ENCODE measurements around the gene IRF2BP1.
"Not testable (repeated sequence)": the region's sequence is repeated elsewhere in the genome, so short reads cannot be mapped to it uniquely, and the experiment has no call there.

IRF2BP1 gene

DNA sequence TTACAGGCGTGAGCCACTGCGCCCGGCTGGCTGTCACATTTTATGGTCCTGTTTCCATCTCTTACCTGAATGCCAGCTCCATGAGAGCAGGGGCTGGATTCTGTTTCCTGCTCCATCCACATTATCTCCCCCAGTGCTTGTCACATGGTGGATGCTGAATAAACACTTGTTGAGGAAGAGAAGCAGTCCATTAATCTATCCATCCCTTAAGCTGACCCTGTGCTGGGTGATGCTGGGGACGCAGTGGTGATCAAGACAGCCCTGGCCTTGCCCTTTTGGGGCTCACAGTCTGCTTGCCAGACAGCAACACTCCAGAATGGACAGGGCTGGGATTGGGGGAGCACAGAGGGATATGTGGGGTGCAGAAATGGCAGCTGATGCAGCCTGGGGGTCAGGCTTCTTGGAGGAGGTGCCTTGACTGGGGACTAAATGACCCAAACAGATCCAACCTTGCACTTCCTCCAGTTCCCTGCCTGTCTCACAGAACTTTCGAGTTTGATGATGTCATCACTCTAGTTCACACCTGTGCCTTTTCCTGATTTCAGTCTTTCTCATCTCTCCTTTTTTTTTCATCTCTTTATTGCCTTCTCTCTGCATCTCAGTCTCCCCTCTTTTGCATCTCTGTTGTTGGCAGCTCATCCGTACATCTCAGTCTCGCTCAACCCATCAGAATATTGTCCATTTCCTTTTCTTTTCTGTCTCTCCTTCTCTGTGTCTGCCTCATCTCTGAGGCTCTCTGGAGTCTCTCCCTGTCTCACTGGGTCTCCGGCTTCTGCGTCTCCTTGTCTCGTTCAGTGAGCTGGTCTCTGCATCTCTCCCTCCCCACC is 4.6 kb downstream of the IRF2BP1 start:
- H3K4me1 ChIP-seq (ENCODE audit: insufficient read depth, low read length), result peaks cover 23% of the 10 kb centered on the region
- no peak overlapping the region for H3K9ac ChIP-seq (ENCODE audit: low read depth, low read length)
- no peaks in the 10 kb centered on the region for H3K9me3 ChIP-seq (ENCODE audit: control insufficient read depth, insufficient read depth, low read length)
- no peaks in the 10 kb centered on the region for H3K36me3 ChIP-seq (ENCODE audit: insufficient read depth, low read length)

DNA sequence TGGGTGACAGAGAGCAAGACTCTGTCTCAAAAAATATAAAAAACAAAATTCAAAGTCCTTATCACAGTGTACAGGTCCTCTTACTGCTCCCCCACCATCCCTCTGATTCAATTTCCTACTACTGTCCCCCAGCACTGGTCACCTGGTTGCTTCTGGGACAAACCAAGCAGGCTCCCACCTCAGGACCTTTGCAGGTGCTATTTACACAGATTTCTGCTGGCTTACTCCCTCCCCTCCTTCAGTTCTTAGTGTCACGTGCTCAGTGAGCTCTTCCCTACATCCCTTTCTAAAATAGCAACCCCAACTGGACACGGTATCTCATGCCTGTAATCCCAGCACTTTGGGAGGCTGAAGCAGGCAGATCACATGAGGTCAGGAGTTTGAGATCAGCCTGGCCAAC is 6.0 kb downstream of the IRF2BP1 start:
- Histone ChIP-seq H3K36me3 (ENCODE audit: insufficient read depth, low read length) (no peaks in the 10 kb centered on the region), H3K4me1 (ENCODE audit: insufficient read depth, low read length) (peaks cover 23% of the 10 kb centered on the region), H3K9me3 (ENCODE audit: control insufficient read depth, insufficient read depth, low read length) (no peaks in the 10 kb centered on the region), H3K9ac (ENCODE audit: low read depth, low read length) (no peak overlapping the region)

DNA sequence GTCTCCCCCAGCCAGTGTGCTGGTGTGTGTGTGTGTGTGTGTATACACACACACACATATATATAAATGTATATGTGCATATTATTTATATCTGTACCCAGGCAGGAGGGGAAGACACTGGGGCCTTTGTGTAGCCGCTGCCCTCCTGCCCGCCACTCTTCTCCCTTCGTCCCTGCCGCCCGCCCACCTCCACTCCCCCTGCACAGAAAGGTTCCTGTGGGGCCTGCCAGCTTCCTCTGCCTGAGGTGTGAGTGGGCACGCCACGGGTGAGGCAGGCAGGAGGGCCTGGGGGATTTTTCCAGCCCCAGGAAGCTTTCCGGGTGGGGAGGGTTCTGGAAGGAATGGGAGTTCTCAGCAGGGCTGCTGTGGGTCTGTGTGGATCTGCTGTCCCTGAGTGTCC is 6.9 kb downstream of the IRF2BP1 start:
- no peak overlapping the region for H3K9ac ChIP-seq (ENCODE audit: low read depth, low read length)
- H3K36me3 ChIP-seq (ENCODE audit: insufficient read depth, low read length), result no peaks in the 10 kb centered on the region
- no peaks in the 10 kb centered on the region for H3K9me3 ChIP-seq (ENCODE audit: control insufficient read depth, insufficient read depth, low read length)
- peaks cover 29% of the 10 kb centered on the region for H3K4me1 ChIP-seq (ENCODE audit: insufficient read depth, low read length)

DNA sequence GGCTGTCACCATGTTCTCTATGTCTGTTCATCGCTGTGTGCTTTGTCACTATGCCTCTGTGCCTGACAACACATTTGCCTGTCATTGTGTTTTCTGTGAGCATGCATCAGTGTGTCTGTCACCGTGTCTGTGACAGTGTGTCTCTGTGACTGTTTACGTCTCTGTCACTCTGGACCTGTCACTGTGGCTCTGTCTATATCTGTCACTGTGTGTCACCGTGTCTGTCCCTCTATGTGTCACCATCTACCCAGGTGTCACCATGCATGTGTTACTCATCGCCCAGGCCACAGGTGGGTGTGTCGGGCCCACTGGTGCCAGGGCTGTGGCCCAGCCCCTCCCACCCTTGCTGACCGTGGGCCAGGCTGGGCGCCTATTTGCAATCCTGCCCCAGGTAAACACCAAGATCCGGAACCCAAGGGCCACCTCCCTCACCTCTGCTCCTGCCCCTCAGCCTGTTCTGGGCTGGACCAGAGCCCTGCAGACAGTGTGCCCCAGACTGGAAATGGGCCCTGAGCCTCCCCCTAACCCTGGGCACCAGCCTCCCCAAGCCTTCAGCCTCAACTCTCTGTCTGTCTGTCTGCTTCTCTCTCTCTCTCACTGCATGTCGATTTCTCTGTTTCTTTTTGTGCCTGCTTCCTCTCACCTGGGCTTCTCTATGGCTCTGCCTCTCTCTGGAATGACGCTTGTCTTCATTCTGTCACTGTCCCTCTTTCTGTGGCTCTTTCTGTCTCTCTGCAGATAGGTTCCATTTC is 7.7 kb downstream of the IRF2BP1 start:
- Histone ChIP-seq H3K9ac (ENCODE audit: low read depth, low read length) (no peak overlapping the region), H3K9me3 (ENCODE audit: control insufficient read depth, insufficient read depth, low read length) (no peaks in the 10 kb centered on the region), H3K4me1 (ENCODE audit: insufficient read depth, low read length) (peaks cover 36% of the 10 kb centered on the region), H3K36me3 (ENCODE audit: insufficient read depth, low read length) (no peaks in the 10 kb centered on the region)

DNA sequence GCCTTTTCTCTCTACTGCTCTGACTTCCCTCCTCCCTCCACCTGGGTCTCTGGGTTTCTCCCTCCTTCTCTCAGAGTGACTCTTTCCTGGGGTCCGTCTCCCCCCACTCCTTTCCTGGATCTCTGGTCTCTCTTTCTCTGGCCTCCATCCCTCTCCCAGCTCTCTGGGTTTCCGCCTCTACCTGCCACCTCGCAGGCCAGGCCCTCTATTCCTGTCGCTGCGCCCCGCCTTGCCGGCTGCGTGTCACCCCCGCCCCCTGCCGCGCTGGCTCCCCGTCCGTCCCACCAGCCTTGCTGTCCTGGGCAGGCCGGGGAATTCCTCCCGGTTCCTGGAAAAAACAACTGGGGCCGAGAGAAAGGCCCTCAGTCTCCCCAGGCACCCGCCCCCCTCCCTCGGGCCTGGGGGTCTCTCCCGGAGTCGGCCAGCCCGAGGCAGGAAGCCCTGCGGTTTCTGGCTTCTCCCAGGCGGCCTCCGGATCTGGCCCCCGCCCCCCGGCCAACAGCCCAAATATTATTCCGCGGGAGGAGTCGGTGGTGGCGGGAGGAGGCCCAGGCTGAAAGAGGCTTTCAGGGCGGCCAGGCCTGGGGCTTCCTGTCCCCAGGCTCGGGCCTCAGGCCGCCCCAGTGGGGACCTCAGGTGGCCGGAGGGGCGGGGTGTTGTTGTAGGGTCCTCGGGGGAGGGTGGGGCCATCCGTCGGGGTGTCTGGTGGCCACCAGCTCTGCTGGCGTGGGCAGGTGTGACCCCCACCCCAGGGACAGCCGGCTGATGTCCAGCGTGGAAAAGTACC is 9.3 kb downstream of the IRF2BP1 start:
- H3K4me1 ChIP-seq (ENCODE audit: insufficient read depth, low read length), result peaks cover 30% of the 10 kb centered on the region
- H3K36me3 ChIP-seq (ENCODE audit: insufficient read depth, low read length), result no peaks in the 10 kb centered on the region
- peak overlapping the region; percentile 51 for H3K9ac ChIP-seq (ENCODE audit: low read depth, low read length)
- no peaks in the 10 kb centered on the region for H3K9me3 ChIP-seq (ENCODE audit: control insufficient read depth, insufficient read depth, low read length)

DNA sequence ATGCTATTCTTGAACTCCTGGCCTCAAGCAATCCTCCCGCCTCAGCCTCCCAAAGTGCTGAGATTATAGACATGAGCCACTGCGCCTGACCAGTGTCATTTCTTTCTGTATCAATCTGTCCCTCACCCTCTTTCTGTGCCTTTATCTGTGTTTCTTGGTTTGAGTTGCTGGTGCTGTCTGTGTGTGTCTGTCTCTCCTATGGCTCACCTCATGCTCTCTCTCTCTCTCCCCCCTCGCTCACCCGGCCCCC is 9.9 kb downstream of the IRF2BP1 start:
- Histone ChIP-seq H3K9ac (ENCODE audit: low read depth, low read length) (peak overlapping the region; percentile 51), H3K4me1 (ENCODE audit: insufficient read depth, low read length) (peaks cover 24% of the 10 kb centered on the region), H3K36me3 (ENCODE audit: insufficient read depth, low read length) (no peaks in the 10 kb centered on the region), H3K9me3 (ENCODE audit: control insufficient read depth, insufficient read depth, low read length) (no peaks in the 10 kb centered on the region)

DNA sequence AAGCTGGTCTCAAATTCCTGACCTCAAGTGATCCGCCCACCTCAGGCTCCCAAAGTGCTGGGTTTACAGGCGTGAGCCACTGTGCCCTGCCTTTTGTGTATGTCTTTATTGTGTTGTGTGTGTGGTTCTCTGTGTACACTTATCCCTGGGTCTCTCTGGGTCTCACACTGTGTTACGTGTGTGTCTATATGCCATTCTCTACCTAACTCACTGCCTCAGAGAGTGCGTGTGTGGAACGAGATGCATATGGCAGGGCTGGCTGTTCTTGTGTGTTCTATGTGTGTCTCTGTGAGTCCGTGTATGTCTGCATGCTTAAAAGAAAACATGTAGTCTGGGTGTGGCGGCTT is 11.3 kb downstream of the IRF2BP1 start:
- Histone ChIP-seq H3K36me3 (ENCODE audit: insufficient read depth, low read length) (no peaks in the 10 kb centered on the region), H3K9me3 (ENCODE audit: control insufficient read depth, insufficient read depth, low read length) (no peaks in the 10 kb centered on the region), H3K9ac (ENCODE audit: low read depth, low read length) (no peak overlapping the region), H3K4me1 (ENCODE audit: insufficient read depth, low read length) (peaks cover 22% of the 10 kb centered on the region)

DNA sequence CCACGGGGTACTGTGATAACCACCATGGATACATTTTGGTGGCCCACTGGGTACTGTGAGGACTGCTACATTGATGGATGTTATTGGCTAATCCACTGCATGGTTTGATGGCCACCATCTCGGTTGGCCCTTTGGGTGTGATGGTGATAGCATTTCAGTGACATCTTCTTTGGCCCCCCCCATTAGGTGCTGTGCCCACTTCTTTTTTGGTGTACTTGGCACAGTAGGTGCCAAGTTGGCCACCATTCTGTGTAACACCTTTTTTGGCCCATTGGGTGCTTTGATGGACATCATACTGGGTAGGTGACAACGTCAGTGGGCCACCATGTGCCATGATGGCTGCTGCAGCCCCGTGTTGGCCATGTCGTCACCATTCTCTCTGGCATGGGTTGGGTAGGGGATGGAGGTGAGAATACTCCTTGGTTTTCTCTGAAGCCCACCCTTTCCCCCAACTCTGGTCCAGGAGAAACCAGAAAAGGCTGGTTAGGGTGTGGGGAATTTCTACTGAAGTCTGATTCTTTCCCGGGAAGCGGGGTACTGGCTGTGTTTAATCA is 12.6 kb downstream of the IRF2BP1 start:
- H3K9me3 ChIP-seq (ENCODE audit: control insufficient read depth, insufficient read depth, low read length), result no peaks in the 10 kb centered on the region
- H3K9ac ChIP-seq (ENCODE audit: low read depth, low read length), result no peak overlapping the region
- peaks cover 20% of the 10 kb centered on the region for H3K4me1 ChIP-seq (ENCODE audit: insufficient read depth, low read length)
- H3K36me3 ChIP-seq (ENCODE audit: insufficient read depth, low read length), result no peaks in the 10 kb centered on the region

DNA sequence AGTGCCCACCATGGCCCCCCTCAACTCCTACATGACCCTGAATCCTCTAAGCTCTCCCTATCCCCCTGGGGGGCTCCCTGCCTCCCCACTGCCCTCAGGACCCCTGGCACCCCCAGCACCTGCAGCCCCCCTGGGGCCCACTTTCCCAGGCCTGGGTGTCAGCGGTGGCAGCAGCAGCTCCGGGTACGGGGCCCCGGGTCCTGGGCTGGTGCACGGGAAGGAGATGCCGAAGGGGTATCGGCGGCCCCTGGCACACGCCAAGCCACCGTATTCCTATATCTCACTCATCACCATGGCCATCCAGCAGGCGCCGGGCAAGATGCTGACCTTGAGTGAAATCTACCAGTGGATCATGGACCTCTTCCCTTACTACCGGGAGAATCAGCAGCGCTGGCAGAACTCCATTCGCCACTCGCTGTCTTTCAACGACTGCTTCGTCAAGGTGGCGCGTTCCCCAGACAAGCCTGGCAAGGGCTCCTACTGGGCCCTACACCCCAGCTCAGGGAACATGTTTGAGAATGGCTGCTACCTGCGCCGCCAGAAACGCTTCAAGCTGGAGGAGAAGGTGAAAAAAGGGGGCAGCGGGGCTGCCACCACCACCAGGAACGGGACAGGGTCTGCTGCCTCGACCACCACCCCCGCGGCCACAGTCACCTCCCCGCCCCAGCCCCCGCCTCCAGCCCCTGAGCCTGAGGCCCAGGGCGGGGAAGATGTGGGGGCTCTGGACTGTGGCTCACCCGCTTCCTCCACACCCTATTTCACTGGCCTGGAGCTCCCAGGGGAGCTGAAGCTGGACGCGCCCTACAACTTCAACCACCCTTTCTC is 13.6 kb downstream of the IRF2BP1 start:
- Histone ChIP-seq H3K9ac (ENCODE audit: low read depth, low read length) (no peak overlapping the region), H3K4me1 (ENCODE audit: insufficient read depth, low read length) (peaks cover 18% of the 10 kb centered on the region), H3K9me3 (ENCODE audit: control insufficient read depth, insufficient read depth, low read length) (no peaks in the 10 kb centered on the region), H3K36me3 (ENCODE audit: insufficient read depth, low read length) (no peaks in the 10 kb centered on the region)

DNA sequence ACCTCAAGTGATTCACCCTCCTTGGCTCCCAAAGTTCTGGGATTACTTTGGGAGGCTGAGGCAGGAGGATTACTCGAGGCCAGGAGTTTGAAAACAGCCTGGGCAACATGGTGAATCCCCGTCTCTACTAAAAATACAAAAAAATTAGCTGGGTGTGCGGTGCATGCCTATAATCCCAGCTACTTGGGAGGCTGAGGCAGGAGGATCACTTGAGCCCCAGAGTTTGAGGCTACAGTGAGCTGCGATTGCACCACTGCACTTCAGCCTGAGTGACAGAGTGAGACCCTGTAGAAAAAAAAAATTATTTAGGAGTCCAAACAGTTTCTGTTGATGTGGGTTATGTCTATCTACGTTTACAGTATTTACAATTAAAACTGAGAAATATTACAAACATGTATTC is 15.1 kb downstream of the IRF2BP1 start:
- peaks cover 27% of the 10 kb centered on the region for H3K4me1 ChIP-seq (ENCODE audit: insufficient read depth, low read length)
- H3K9ac ChIP-seq (ENCODE audit: low read depth, low read length), result no peak overlapping the region
- H3K9me3 ChIP-seq (ENCODE audit: control insufficient read depth, insufficient read depth, low read length), result no peaks in the 10 kb centered on the region
- no peaks in the 10 kb centered on the region for H3K36me3 ChIP-seq (ENCODE audit: insufficient read depth, low read length)

DNA sequence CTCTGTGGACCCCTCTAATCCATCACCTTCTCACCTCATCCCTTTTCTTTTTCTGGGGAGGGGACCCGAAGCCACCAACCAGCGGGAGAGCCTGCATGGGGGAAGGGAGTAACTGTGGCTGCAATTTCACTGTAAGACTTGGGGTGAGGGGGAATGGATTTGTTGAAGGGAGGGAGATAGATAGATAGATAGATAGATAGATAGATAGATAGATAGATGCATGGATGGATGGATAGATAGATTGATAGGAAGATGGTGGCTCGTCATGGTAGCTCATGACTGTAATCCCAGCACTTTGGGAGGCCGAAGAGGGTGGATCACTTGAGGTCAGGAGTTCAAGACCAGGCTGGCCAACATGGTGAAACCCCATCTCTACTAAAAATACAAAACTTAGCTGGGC is 18.7 kb downstream of the IRF2BP1 start:
- H3K36me3 ChIP-seq (ENCODE audit: insufficient read depth, low read length); H3K9ac ChIP-seq (ENCODE audit: low read depth, low read length); H3K9me3 ChIP-seq (ENCODE audit: control insufficient read depth, insufficient read depth, low read length): not testable (repeated sequence)
- peaks cover 21% of the 10 kb centered on the region; the same call in 1 of the 2 replicates for H3K4me1 ChIP-seq (ENCODE audit: insufficient read depth, low read length)

DNA sequence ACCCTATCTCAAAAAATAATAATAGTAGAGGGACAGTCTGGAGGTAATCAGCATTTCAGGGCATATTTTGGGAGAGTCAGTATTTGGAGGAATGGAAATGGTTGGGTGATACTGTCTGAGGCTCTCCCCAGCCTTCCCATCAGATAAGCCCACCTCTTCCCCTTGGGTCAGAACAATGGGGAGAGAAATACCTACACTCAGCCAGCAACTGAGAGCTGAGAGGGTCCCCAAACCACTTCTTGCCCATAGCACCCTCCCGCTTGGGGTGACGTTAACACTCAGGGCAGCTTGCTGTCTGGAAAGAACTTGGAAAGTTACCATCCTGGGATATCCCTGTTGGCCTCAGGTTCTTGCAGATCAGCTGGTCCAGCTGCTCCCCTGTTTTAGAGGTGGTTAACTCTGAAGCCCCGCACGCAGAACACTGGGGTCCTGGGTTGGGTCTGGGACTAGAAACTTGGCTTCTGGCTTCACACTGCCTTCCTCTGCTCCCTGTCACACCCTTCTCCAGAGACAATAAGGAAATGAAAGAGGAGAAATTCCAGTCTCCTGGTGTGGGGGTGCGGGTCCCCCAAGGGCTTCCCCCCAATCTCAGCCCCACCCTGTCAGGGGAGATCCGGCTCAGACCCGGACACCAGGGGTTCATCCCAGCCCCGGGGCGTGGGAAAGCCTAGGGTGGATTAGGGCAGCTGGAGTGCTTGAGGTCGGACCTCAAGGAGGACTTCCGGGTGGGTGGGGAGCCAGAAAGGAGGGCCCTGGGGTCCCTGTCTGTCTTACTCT is 19.4 kb downstream of the IRF2BP1 start:
- Histone ChIP-seq H3K9me3 (ENCODE audit: control insufficient read depth, insufficient read depth, low read length) (no peaks in the 10 kb centered on the region), H3K4me1 (ENCODE audit: insufficient read depth, low read length) (peaks cover 21% of the 10 kb centered on the region; the same call in 1 of the 2 replicates), H3K36me3 (ENCODE audit: insufficient read depth, low read length) (no peaks in the 10 kb centered on the region), H3K9ac (ENCODE audit: low read depth, low read length) (no peak overlapping the region)

DNA sequence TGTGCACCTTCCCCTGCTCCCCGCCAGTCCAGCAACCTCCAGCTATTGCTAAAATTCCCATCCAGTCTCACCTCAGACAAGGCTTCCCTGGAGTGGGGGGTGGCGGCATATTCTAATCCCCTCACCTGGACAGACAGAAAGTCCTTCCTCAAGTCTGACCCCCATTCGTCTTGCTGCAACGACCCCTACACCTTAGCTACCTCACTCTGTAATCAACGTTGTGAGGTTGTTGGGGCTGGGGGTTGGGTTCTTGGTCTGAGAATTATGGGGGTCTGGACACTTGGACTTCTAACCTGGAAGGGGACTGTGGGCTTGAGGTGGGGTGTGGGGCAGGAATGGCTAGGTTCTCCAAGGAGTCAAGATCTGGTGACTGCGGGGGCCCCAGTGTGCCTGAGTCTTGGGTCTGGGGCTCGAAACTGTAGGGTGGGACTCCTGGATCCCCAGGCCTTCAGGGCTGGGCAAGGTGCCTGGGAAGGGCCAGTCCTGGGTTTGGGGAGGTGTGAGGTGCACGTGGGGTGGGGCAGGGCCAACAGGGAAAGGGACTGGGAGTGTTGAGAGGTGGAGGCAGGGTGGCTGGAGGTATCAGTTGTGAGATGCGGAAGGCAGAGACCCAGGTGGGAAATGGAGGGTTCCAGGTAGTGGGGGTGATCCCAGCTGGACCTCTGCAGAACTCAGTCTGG is 20.5 kb downstream of the IRF2BP1 start:
- Histone ChIP-seq H3K9ac (ENCODE audit: low read depth, low read length) (peak overlapping the region; percentile 97; the same call in 1 of the 2 replicates), H3K36me3 (ENCODE audit: insufficient read depth, low read length) (no peaks in the 10 kb centered on the region; the same call in 1 of the 2 replicates), H3K9me3 (ENCODE audit: control insufficient read depth, insufficient read depth, low read length) (no peaks in the 10 kb centered on the region), H3K4me1 (ENCODE audit: insufficient read depth, low read length) (peaks cover 21% of the 10 kb centered on the region; the same call in 1 of the 2 replicates)
